Measurements from ENCODE around the gene NBAS.
A peak's percentile ranks its signal among the peaks of the same experiment; 100 is the strongest.

The NBAS gene

GRCh38 chr2:15560988-15561573 is at the start of gene NBAS:
NBAS (minus strand) TSS chr2:15561334; CDS start chr2:15561304, 30 bp downstream.
- peak; percentile 95 for DNase-seq

- DNase-seq, result no peak
These were observed 49.4 kb upstream of the NBAS start for GRCh38 chr2:15610430-15610952.

- no peak for DNase-seq
These were observed 48.4 kb upstream of the NBAS start for GRCh38 chr2:15609341-15610042.

GRCh38 chr2:15608392-15608761 is 47.2 kb upstream of the NBAS start:
- no peak for DNase-seq

GRCh38 chr2:15607709-15608391 is 46.7 kb upstream of the NBAS start:
- DNase-seq, result no peak

GRCh38 chr2:15606481-15607441 is 45.6 kb upstream of the NBAS start:
- DNase-seq, result no peak

- DNase-seq, result no peak
These were observed 44.6 kb upstream of the NBAS start for GRCh38 chr2:15605721-15606120.

GRCh38 chr2:15603948-15604347 is 42.8 kb upstream of the NBAS start:
- no peak for DNase-seq

- DNase-seq, result no peak
These were observed 42.1 kb upstream of the NBAS start for GRCh38 chr2:15603044-15603765.

GRCh38 chr2:15602393-15602792 is 41.3 kb upstream of the NBAS start:
- no peak for DNase-seq

- DNase-seq, result no peak
These were observed 40.5 kb upstream of the NBAS start for GRCh38 chr2:15601681-15602080.

- DNase-seq, result no peak
These were observed 38.9 kb upstream of the NBAS start for GRCh38 chr2:15599994-15600393.

- DNase-seq, result no peak
These were observed 35.8 kb upstream of the NBAS start for GRCh38 chr2:15596968-15597367.

- DNase-seq, result no peak
These were observed 35.2 kb upstream of the NBAS start for GRCh38 chr2:15596350-15596749.

- no peak for DNase-seq
These were observed 34.8 kb upstream of the NBAS start for GRCh38 chr2:15595936-15596335.

- no peak for DNase-seq
These were observed 34.3 kb upstream of the NBAS start for GRCh38 chr2:15595342-15595905.

- no peak for DNase-seq
These were observed 33.4 kb upstream of the NBAS start for GRCh38 chr2:15594291-15595256.

- DNase-seq, result no peak
These were observed 32.2 kb upstream of the NBAS start for GRCh38 chr2:15593327-15593705.

- peak; percentile 97 for DNase-seq
These were observed 30.7 kb upstream of the NBAS start, which contains the start of gene DDX1 for GRCh38 chr2:15591692-15592463. DDX1 (plus strand) TSS chr2:15591868; CDS start chr2:15591934, 66 bp downstream.

- DNase-seq, result no peak
These were observed 30.2 kb upstream of the NBAS start for GRCh38 chr2:15591373-15591691.
